Mesendoderm (in vitro differentiated cells): ENCODE measurements around the gene TPST2.
A peak's percentile ranks its signal among the peaks of the same experiment; 100 is the strongest.

Experiments used
- DNase-seq: peaks from one replicate; pipeline ENCODE4 v3.0.0; 2013
- H2AK5ac ChIP-seq: 2 replicates; pipeline ENCODE4 v1.6.1; 2013; ENCODE audit warnings: low read length, inconsistent platforms
- H2BK120ac ChIP-seq: 2 replicates; pipeline ENCODE4 v1.6.1; 2013; ENCODE audit warnings: low read depth, mild to moderate bottlenecking, low read length, moderate library complexity, mixed read lengths
- H2BK15ac ChIP-seq: replicated peaks from 2 replicates; pipeline ENCODE4 v1.6.1; 2013; ENCODE audit warnings: low read depth, mild to moderate bottlenecking, moderate library complexity
- H2BK5ac ChIP-seq: 2 replicates; pipeline ENCODE4 v1.6.1; 2013; ENCODE audit warnings: low read length, inconsistent platforms
- H3K18ac ChIP-seq: 2 replicates; pipeline ENCODE4 v1.6.1; 2013; ENCODE audit warnings: mild to moderate bottlenecking, low read length, mixed read lengths
- H3K23ac ChIP-seq: one replicate; pipeline ENCODE4 v1.6.1; 2013; ENCODE audit warnings: low read length
- H3K27ac ChIP-seq: 2 replicates; pipeline ENCODE4 v1.5.1; 2013; ENCODE audit warnings: low read depth, mild to moderate bottlenecking, inconsistent platforms, low read length, moderate library complexity
- H3K27me3 ChIP-seq: 2 replicates; pipeline ENCODE4 v1.6.1; 2013; ENCODE audit warnings: low read length, control low read depth, mild to moderate bottlenecking, inconsistent platforms; ENCODE audit not compliant: insufficient read depth, poor library complexity
- H3K36me3 ChIP-seq: 2 replicates; pipeline ENCODE4 v1.6.1; 2013; ENCODE audit warnings: low read length, inconsistent platforms; ENCODE audit not compliant: control insufficient read depth, insufficient read depth
- H3K4ac ChIP-seq: one replicate; pipeline ENCODE4 v1.6.1; 2013; ENCODE audit warnings: low read depth, mild to moderate bottlenecking, low read length, moderate library complexity
- H3K4me1 ChIP-seq: 2 replicates; pipeline ENCODE4 v1.6.1; 2013; ENCODE audit warnings: low read depth, low read length, inconsistent platforms; ENCODE audit not compliant: control insufficient read depth
- H3K4me2 ChIP-seq: 2 replicates; pipeline ENCODE4 v1.6.1; 2013; ENCODE audit warnings: low read length
- H3K4me3 ChIP-seq: 2 replicates; pipeline ENCODE4 v1.5.1; 2013; ENCODE audit warnings: mild to moderate bottlenecking, low read length
- H3K56ac ChIP-seq: one replicate; pipeline ENCODE4 v1.6.1; 2013; ENCODE audit warnings: low read length
- H3K79me1 ChIP-seq: 2 replicates; pipeline ENCODE4 v1.6.1; 2013; ENCODE audit warnings: low read length, inconsistent platforms
- H3K79me2 ChIP-seq: 2 replicates; pipeline ENCODE4 v1.6.1; 2013; ENCODE audit warnings: mild to moderate bottlenecking, low read length; ENCODE audit not compliant: control insufficient read depth, insufficient read depth
- H3K9ac ChIP-seq: 2 replicates; pipeline ENCODE4 v1.6.1; 2013; ENCODE audit warnings: low read length, inconsistent platforms
- H4K5ac ChIP-seq: one replicate; pipeline ENCODE4 v1.6.1; 2013; ENCODE audit warnings: low read length
- H4K8ac ChIP-seq: one replicate; pipeline ENCODE4 v1.6.1; 2013; ENCODE audit warnings: low read depth, mild to moderate bottlenecking, control low read depth, low read length, moderate library complexity
- WGBS: extraction: QIAGEN DNeasy Blood & Tissue Kit; methylation state at CpG from one replicate; pipeline ENCODE4 v1.1.7; 2013; ENCODE audit warnings: low lambda C conversion rate, missing lambda C conversion rate; ENCODE audit not compliant: insufficient coverage; ENCODE audit errors: extremely low coverage; 5-methylcytosine and 5-hydroxymethylcytosine counted together

The TPST2 gene

GRCh38 chr22:26601726-26602125, 11.8 kb upstream of the TPST2 start:
- no peak overlapping the region for H3K18ac ChIP-seq
- H2AK5ac ChIP-seq, result no peak overlapping the region
- H3K9ac ChIP-seq, result peak overlapping the region; percentile 29
- H3K27me3 ChIP-seq, result no peaks in the 10 kb centered on the region
- H3K4me2 ChIP-seq, result no peak overlapping the region
- H3K79me2 ChIP-seq, result no peaks in the 10 kb centered on the region
- H3K4me3 ChIP-seq, result no peak overlapping the region
- no peak overlapping the region for H4K8ac ChIP-seq
- no peak overlapping the region for H2BK120ac ChIP-seq
- H3K4me1 ChIP-seq, result no peaks in the 10 kb centered on the region
- no peak overlapping the region for H3K4ac ChIP-seq
- no peak overlapping the region for H2BK15ac ChIP-seq
- H3K79me1 ChIP-seq, result no peaks in the 10 kb centered on the region
- no peaks in the 10 kb centered on the region for H3K36me3 ChIP-seq
- no peak overlapping the region for H4K5ac ChIP-seq
- peak overlapping the region; percentile 70 for H3K56ac ChIP-seq
- no CpG with 5 or more reads among the region's 12 CpGs for WGBS
- H2BK5ac ChIP-seq, result no peak overlapping the region
- no peak for DNase-seq
- H3K27ac ChIP-seq, result no peak overlapping the region
- H3K23ac ChIP-seq, result no peak overlapping the region

DNA sequence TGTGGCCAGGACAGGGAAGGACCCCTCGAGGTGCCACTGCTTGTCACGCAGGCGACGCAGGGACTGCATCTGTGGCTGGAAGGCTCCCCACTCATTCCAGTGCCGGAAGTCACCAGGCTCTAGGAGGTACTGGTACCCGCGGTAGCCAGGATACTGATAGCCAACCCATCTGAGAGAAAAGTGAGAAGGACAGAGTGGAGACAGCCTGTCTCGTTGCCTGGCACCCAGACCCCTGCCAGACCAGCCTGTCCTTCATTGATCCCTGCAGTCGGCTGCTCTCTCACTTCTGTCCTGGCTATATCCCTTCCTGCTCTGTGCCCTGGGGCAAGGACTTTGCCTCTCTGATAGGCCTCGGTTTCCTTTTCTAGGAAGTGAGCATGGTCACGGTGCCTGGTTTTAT, 9.6 kb upstream of the TPST2 start:
- DNase-seq, result no peak
- H2BK5ac ChIP-seq, result no peak overlapping the region
- no peak overlapping the region for H3K4me3 ChIP-seq
- H3K23ac ChIP-seq, result no peak overlapping the region
- H3K18ac ChIP-seq, result no peak overlapping the region
- H2BK15ac ChIP-seq, result no peak overlapping the region
- no peak overlapping the region for H3K27ac ChIP-seq
- H3K27me3 ChIP-seq, result no peaks in the 10 kb centered on the region
- H4K8ac ChIP-seq, result no peak overlapping the region
- H3K79me1 ChIP-seq, result no peaks in the 10 kb centered on the region
- H3K9ac ChIP-seq, result no peak overlapping the region
- no peak overlapping the region for H2AK5ac ChIP-seq
- WGBS, result no CpG with 5 or more reads among the region's 11 CpGs
- no peaks in the 10 kb centered on the region for H3K4me1 ChIP-seq
- peak overlapping the region; percentile 1 for H2BK120ac ChIP-seq
- H3K4me2 ChIP-seq, result no peak overlapping the region
- H3K56ac ChIP-seq, result no peak overlapping the region
- H3K79me2 ChIP-seq, result no peaks in the 10 kb centered on the region
- H3K36me3 ChIP-seq, result no peaks in the 10 kb centered on the region
- no peak overlapping the region for H3K4ac ChIP-seq
- no peak overlapping the region for H4K5ac ChIP-seq

DNA sequence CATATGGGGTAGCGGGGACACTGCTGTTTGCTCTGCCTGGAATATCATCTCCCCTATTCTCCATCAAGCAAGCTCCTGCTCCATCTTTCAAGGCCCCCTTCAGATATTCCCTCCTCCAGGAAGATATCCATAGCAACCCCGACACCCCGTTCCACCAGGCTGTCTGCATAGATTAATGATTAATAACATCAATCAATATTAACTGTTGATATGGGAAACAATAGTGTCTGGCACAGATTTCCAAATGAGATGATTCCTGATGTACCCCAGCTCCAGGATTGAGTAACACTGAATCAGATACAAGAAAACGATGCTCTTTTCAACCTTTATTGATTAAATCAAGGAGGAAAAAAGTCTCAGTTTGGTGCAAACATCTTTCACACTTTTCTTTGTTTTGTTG, 7.5 kb upstream of the TPST2 start:
- Histone ChIP-seq H3K79me1 (no peaks in the 10 kb centered on the region), H3K79me2 (no peaks in the 10 kb centered on the region), H3K27ac (no peak overlapping the region), H4K5ac (no peak overlapping the region), H3K4ac (no peak overlapping the region), H2AK5ac (no peak overlapping the region), H2BK5ac (no peak overlapping the region), H3K4me3 (no peak overlapping the region), H4K8ac (no peak overlapping the region), H3K4me2 (no peak overlapping the region), H3K27me3 (no peaks in the 10 kb centered on the region), H3K23ac (no peak overlapping the region), H3K18ac (no peak overlapping the region), H3K36me3 (no peaks in the 10 kb centered on the region), H3K9ac (no peak overlapping the region), H2BK15ac (no peak overlapping the region), H3K56ac (no peak overlapping the region), H2BK120ac (no peak overlapping the region), H3K4me1 (no peaks in the 10 kb centered on the region)
- DNase-seq, result no peak
- no CpG with 5 or more reads among the region's 4 CpGs for WGBS

- Histone ChIP-seq H2BK15ac (no peak overlapping the region), H2BK120ac (no peak overlapping the region), H3K56ac (no peak overlapping the region), H2BK5ac (no peak overlapping the region), H3K79me1 (no peaks in the 10 kb centered on the region), H3K9ac (no peak overlapping the region), H3K23ac (no peak overlapping the region), H3K36me3 (no peaks in the 10 kb centered on the region), H3K4ac (no peak overlapping the region), H3K4me1 (no peaks in the 10 kb centered on the region), H3K79me2 (no peaks in the 10 kb centered on the region), H3K27ac (no peak overlapping the region), H4K5ac (no peak overlapping the region), H4K8ac (no peak overlapping the region), H3K4me3 (no peak overlapping the region), H2AK5ac (peak overlapping the region; percentile 66), H3K18ac (no peak overlapping the region), H3K27me3 (no peaks in the 10 kb centered on the region), H3K4me2 (no peak overlapping the region)
- no CpG with 5 or more reads among the region's 4 CpGs for WGBS
- DNase-seq, result no peak
These were observed 7.1 kb upstream of the TPST2 start for GRCh38 chr22:26597026-26597425.

- Histone ChIP-seq H2BK15ac (no peak overlapping the region), H3K56ac (no peak overlapping the region), H3K36me3 (no peaks in the 10 kb centered on the region)
These were observed 3.8 kb upstream of the TPST2 start for GRCh38 chr22:26593763-26594162.

DNA sequence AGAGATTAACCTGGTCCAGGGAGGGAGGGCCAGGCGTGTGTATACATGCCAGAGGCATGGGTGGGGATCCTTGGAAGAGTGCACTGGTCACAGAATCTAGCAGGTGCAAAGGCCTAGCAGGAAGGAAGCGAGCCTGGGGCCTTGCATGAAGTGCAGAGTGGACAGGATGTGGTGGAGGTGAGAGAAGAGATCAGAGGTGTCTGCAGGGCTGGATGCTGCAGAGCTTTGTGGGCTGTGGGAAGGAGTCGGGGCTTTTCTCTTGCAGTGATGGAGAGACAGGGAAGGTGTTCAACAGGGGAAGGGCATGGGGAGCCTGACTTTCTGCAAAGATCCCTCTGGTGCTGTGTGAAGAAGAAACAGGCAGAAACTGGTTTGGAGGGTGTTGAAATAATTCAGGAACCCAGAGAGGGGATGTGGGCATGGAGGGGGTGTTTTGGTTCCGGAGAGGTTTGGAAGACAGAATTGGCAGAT, 2.5 kb upstream of the TPST2 start:
- Histone ChIP-seq H2BK15ac (no peak overlapping the region), H3K36me3 (no peaks in the 10 kb centered on the region), H3K27ac (no peak overlapping the region), H2AK5ac (no peak overlapping the region), H3K79me1 (peaks cover 2% of the 10 kb centered on the region), H3K4me2 (no peak overlapping the region), H3K4me1 (no peaks in the 10 kb centered on the region), H4K8ac (no peak overlapping the region), H2BK120ac (no peak overlapping the region), H3K27me3 (no peaks in the 10 kb centered on the region), H3K18ac (no peak overlapping the region), H3K9ac (no peak overlapping the region), H3K23ac (no peak overlapping the region), H3K4me3 (no peak overlapping the region), H3K56ac (peak overlapping the region; percentile 40), H2BK5ac (no peak overlapping the region), H4K5ac (no peak overlapping the region), H3K4ac (no peak overlapping the region), H3K79me2 (peaks cover 22% of the 10 kb centered on the region)
- WGBS, result no CpG with 5 or more reads among the region's 4 CpGs
- DNase-seq, result no peak

More at GRCh38 chr22:26593763-26594162, 3.8 kb upstream of the TPST2 start:
- no CpG with 5 or more reads among the region's 1 CpG for WGBS
- Histone ChIP-seq H3K4me1 (no peaks in the 10 kb centered on the region), H3K27me3 (no peaks in the 10 kb centered on the region), H3K23ac (no peak overlapping the region), H3K4me3 (no peak overlapping the region), H3K27ac (no peak overlapping the region), H2BK120ac (no peak overlapping the region), H2BK5ac (no peak overlapping the region), H3K79me2 (peaks cover 10% of the 10 kb centered on the region), H3K4me2 (no peak overlapping the region), H4K5ac (no peak overlapping the region), H3K4ac (no peak overlapping the region), H3K9ac (no peak overlapping the region), H3K18ac (no peak overlapping the region), H2AK5ac (no peak overlapping the region), H4K8ac (no peak overlapping the region), H3K79me1 (peaks cover 1% of the 10 kb centered on the region)
- DNase-seq, result no peak
